ENCODE measurements around the gene NDUFC2.
A peak's percentile ranks its signal among the peaks of the same experiment; 100 is the strongest.
"Not testable (repeated sequence)": the region's sequence is repeated elsewhere in the genome, so short reads cannot be mapped to it uniquely, and the experiment has no call there.

NDUFC2 gene

GRCh38 chr11:78085972-78086371 is 6.3 kb upstream of the NDUFC2 start:
- no peaks in the 10 kb centered on the region for H3K9me3 Mint-ChIP-seq
- H3K4me3 Mint-ChIP-seq = no peak overlapping the region
- H3K27me3 Mint-ChIP-seq = no peaks in the 10 kb centered on the region
- ATAC-seq = no peak
- H3K27ac Mint-ChIP-seq = no peak overlapping the region
- H3K36me3 Mint-ChIP-seq = no peaks in the 10 kb centered on the region
- peaks cover 9% of the 10 kb centered on the region for H3K4me1 Mint-ChIP-seq

GRCh38 chr11:78084506-78084905 is 4.8 kb upstream of the NDUFC2 start:
- not testable (repeated sequence) for H3K4me3 Mint-ChIP-seq, H3K9me3 Mint-ChIP-seq, H3K36me3 Mint-ChIP-seq, H3K27ac Mint-ChIP-seq, H3K27me3 Mint-ChIP-seq, ATAC-seq
- peaks cover 12% of the 10 kb centered on the region for H3K4me1 Mint-ChIP-seq

GRCh38 chr11:78083021-78083420 is 3.4 kb upstream of the NDUFC2 start:
- H3K4me3 Mint-ChIP-seq = no peak overlapping the region
- no peak for ATAC-seq

GRCh38 chr11:78082146-78082545 is 2.5 kb upstream of the NDUFC2 start:
- Mint-ChIP-seq H3K27ac (peak overlapping the region; percentile 31), H3K27me3 (no peaks in the 10 kb centered on the region), H3K36me3 (no peaks in the 10 kb centered on the region), H3K4me1 (peaks cover 27% of the 10 kb centered on the region), H3K9me3 (no peaks in the 10 kb centered on the region), H3K4me3 (no peak overlapping the region)
- no peak for ATAC-seq

More at GRCh38 chr11:78083021-78083420, 3.4 kb upstream of the NDUFC2 start:
- no peak overlapping the region for H3K27ac Mint-ChIP-seq
- H3K4me1 Mint-ChIP-seq = peaks cover 22% of the 10 kb centered on the region
- H3K36me3 Mint-ChIP-seq = no peaks in the 10 kb centered on the region
- no peaks in the 10 kb centered on the region for H3K9me3 Mint-ChIP-seq
- no peaks in the 10 kb centered on the region for H3K27me3 Mint-ChIP-seq

GRCh38 chr11:78081583-78081982 is 1.9 kb upstream of the NDUFC2 start:
- ATAC-seq = no peak
- peaks cover 32% of the 10 kb centered on the region for H3K4me1 Mint-ChIP-seq
- no peaks in the 10 kb centered on the region for H3K27me3 Mint-ChIP-seq
- H3K4me3 Mint-ChIP-seq = peak overlapping the region; percentile 17
- no peaks in the 10 kb centered on the region for H3K9me3 Mint-ChIP-seq
- peak overlapping the region; percentile 31 for H3K27ac Mint-ChIP-seq
- H3K36me3 Mint-ChIP-seq = peaks cover 4% of the 10 kb centered on the region

GRCh38 chr11:78080818-78081495 is 1.3 kb upstream of the NDUFC2 start:
- Mint-ChIP-seq H3K9me3 (no peaks in the 10 kb centered on the region), H3K4me3 (peak overlapping the region; percentile 39), H3K27me3 (no peaks in the 10 kb centered on the region), H3K36me3 (peaks cover 6% of the 10 kb centered on the region), H3K27ac (peak overlapping the region; percentile 31), H3K4me1 (peaks cover 38% of the 10 kb centered on the region)
- ATAC-seq = no peak

GRCh38 chr11:78080084-78080817 is 589 bp upstream of the NDUFC2 start:
- peaks cover 6% of the 10 kb centered on the region for H3K36me3 Mint-ChIP-seq
- peak overlapping the region; percentile 87 for H3K27ac Mint-ChIP-seq
- peak overlapping the region; percentile 89 for H3K4me3 Mint-ChIP-seq
- H3K4me1 Mint-ChIP-seq = peaks cover 44% of the 10 kb centered on the region
- H3K9me3 Mint-ChIP-seq = no peaks in the 10 kb centered on the region
- ATAC-seq = no peak
- no peaks in the 10 kb centered on the region for H3K27me3 Mint-ChIP-seq

GRCh38 chr11:78078218-78079167 is 1.2 kb downstream of the NDUFC2 start:
- Mint-ChIP-seq H3K27ac (peak overlapping the region; percentile 87), H3K36me3 (peaks cover 6% of the 10 kb centered on the region), H3K4me1 (peaks cover 54% of the 10 kb centered on the region), H3K27me3 (no peaks in the 10 kb centered on the region), H3K9me3 (no peaks in the 10 kb centered on the region), H3K4me3 (peak overlapping the region; percentile 89)
- no peak for ATAC-seq

GRCh38 chr11:78077592-78077991 is 2.1 kb downstream of the NDUFC2 start:
- H3K27me3 Mint-ChIP-seq, H3K36me3 Mint-ChIP-seq, ATAC-seq, H3K27ac Mint-ChIP-seq, H3K9me3 Mint-ChIP-seq, H3K4me3 Mint-ChIP-seq: not testable (repeated sequence)
- H3K4me1 Mint-ChIP-seq = peaks cover 59% of the 10 kb centered on the region

GRCh38 chr11:78076733-78077403 is 2.8 kb downstream of the NDUFC2 start:
- no peak overlapping the region for H3K27ac Mint-ChIP-seq
- no peak for ATAC-seq
- peaks cover 13% of the 10 kb centered on the region for H3K36me3 Mint-ChIP-seq
- H3K9me3 Mint-ChIP-seq = no peaks in the 10 kb centered on the region
- H3K4me3 Mint-ChIP-seq = peak overlapping the region; percentile 1
- H3K4me1 Mint-ChIP-seq = peaks cover 63% of the 10 kb centered on the region
- H3K27me3 Mint-ChIP-seq = no peaks in the 10 kb centered on the region

GRCh38 chr11:78074756-78075155 is 4.9 kb downstream of the NDUFC2 start:
- Mint-ChIP-seq H3K9me3 (no peaks in the 10 kb centered on the region), H3K4me1 (peaks cover 52% of the 10 kb centered on the region), H3K36me3 (peaks cover 22% of the 10 kb centered on the region), H3K27ac (no peak overlapping the region), H3K27me3 (no peaks in the 10 kb centered on the region), H3K4me3 (no peak overlapping the region)
- ATAC-seq = no peak

GRCh38 chr11:78072455-78072854 is 7.2 kb downstream of the NDUFC2 start:
- ATAC-seq = no peak
- H3K9me3 Mint-ChIP-seq = no peaks in the 10 kb centered on the region
- peaks cover 39% of the 10 kb centered on the region for H3K36me3 Mint-ChIP-seq
- no peaks in the 10 kb centered on the region for H3K27me3 Mint-ChIP-seq
- no peak overlapping the region for H3K4me3 Mint-ChIP-seq
- H3K27ac Mint-ChIP-seq = no peak overlapping the region
- peaks cover 36% of the 10 kb centered on the region for H3K4me1 Mint-ChIP-seq

- Mint-ChIP-seq H3K27ac (no peak overlapping the region), H3K9me3 (no peaks in the 10 kb centered on the region), H3K4me3 (no peak overlapping the region), H3K27me3 (no peaks in the 10 kb centered on the region), H3K4me1 (peaks cover 32% of the 10 kb centered on the region), H3K36me3 (peaks cover 44% of the 10 kb centered on the region)
- no peak for ATAC-seq
Measured at GRCh38 chr11:78071717-78072116, 7.9 kb downstream of the NDUFC2 start.

GRCh38 chr11:78070621-78071020 is 9.0 kb downstream of the NDUFC2 start:
- Mint-ChIP-seq H3K4me1 (peaks cover 22% of the 10 kb centered on the region), H3K4me3 (no peak overlapping the region), H3K36me3 (peaks cover 46% of the 10 kb centered on the region), H3K9me3 (no peaks in the 10 kb centered on the region), H3K27me3 (no peaks in the 10 kb centered on the region), H3K27ac (no peak overlapping the region)
- no peak for ATAC-seq

- H3K27me3 Mint-ChIP-seq = no peaks in the 10 kb centered on the region
- peaks cover 48% of the 10 kb centered on the region for H3K36me3 Mint-ChIP-seq
- H3K4me3 Mint-ChIP-seq = no peak overlapping the region
- H3K4me1 Mint-ChIP-seq = peaks cover 13% of the 10 kb centered on the region
- ATAC-seq = no peak
- no peaks in the 10 kb centered on the region for H3K9me3 Mint-ChIP-seq
- H3K27ac Mint-ChIP-seq = no peak overlapping the region
Measured at GRCh38 chr11:78069465-78069864, 10.2 kb downstream of the NDUFC2 start.

All from stimulated activated memory B cell treated with anti-CD40 and anti-IgM and Interleukin-4, amounts not matched to agents 10 μg/mL and 1 μg/mL and 100 μg/mL, for 72 hours (primary cell).